NCI-H146 treated with DMSO at 0.1 percent for 48 hours (cell line): ENCODE measurements around the gene EXD3.
"Not testable (repeated sequence)": the region's sequence is repeated elsewhere in the genome, so short reads cannot be mapped to it uniquely, and the experiment has no call there.

Experiments used
- DNase-seq: peaks from one replicate; lab custom pipeline; 2025; ENCODE audit not compliant: unreplicated experiment; lab: John Stamatoyannopoulos, UW

EXD3 gene

GRCh38 chr9:137394866-137395665 is 27.9 kb downstream of the EXD3 start:
- DNase-seq, result no peak

GRCh38 chr9:137393176-137394150 is 29.5 kb downstream of the EXD3 start:
- no peak for DNase-seq

- no peak for DNase-seq
Observed at GRCh38 chr9:137392232-137393007, 30.5 kb downstream of the EXD3 start.

- no peak for DNase-seq
Observed at GRCh38 chr9:137391411-137391754, 31.6 kb downstream of the EXD3 start.

- no peak for DNase-seq
Observed at GRCh38 chr9:137390553-137391410, 32.2 kb downstream of the EXD3 start.

GRCh38 chr9:137389428-137389746 is 33.6 kb downstream of the EXD3 start:
- DNase-seq, result no peak

GRCh38 chr9:137388589-137389427 is 34.2 kb downstream of the EXD3 start:
- no peak for DNase-seq

GRCh38 chr9:137387891-137388560 is 34.9 kb downstream of the EXD3 start:
- DNase-seq, result no peak

- no peak for DNase-seq
Observed at GRCh38 chr9:137387114-137387890, 35.7 kb downstream of the EXD3 start.

GRCh38 chr9:137386507-137387113 is 36.4 kb downstream of the EXD3 start:
- DNase-seq, result not testable (repeated sequence)

- DNase-seq, result no peak
Observed at GRCh38 chr9:137385061-137385655, 37.8 kb downstream of the EXD3 start.

GRCh38 chr9:137383784-137384756 is 38.9 kb downstream of the EXD3 start:
- no peak for DNase-seq

- peak; percentile 76 for DNase-seq
Observed at GRCh38 chr9:137383081-137383783, 39.7 kb downstream of the EXD3 start.

- DNase-seq, result peak; percentile 33
Observed at GRCh38 chr9:137382444-137383080, 40.4 kb downstream of the EXD3 start.
